NCI-H187 (cell line): ENCODE data around the gene GPR183.

Experiments
- DNase-seq, 2 experiments: peaks; one replicate each; lab custom pipeline; 2025; lab: John Stamatoyannopoulos, UW

The GPR183 gene

GRCh38 chr13:99307247-99307646, at the start of gene GPR183:
TSS of gene GPR183 (minus strand) at chr13:99307399. CDS start at chr13:99296145, 11,254 bp downstream.
- no peak for DNase-seq

GRCh38 chr13:99356262-99357091, 49.3 kb upstream of the GPR183 start:
- DNase-seq: no peak

GRCh38 chr13:99356012-99356261, 48.7 kb upstream of the GPR183 start:
- no peak for DNase-seq

GRCh38 chr13:99355267-99356011, 48.2 kb upstream of the GPR183 start:
- DNase-seq: no peak

GRCh38 chr13:99354371-99354951, 47.3 kb upstream of the GPR183 start:
- no peak for DNase-seq

- no peak for DNase-seq
Observed at GRCh38 chr13:99353836-99354235, 46.6 kb upstream of the GPR183 start.

- no peak for DNase-seq
Observed at GRCh38 chr13:99353246-99353600, 46.0 kb upstream of the GPR183 start.

GRCh38 chr13:99352351-99353245, 45.4 kb upstream of the GPR183 start:
- no peak for DNase-seq

- DNase-seq: no peak
Observed at GRCh38 chr13:99351772-99352171, 44.6 kb upstream of the GPR183 start.

- DNase-seq: no peak
Observed at GRCh38 chr13:99350191-99350590, 43.0 kb upstream of the GPR183 start.

- DNase-seq: no peak
Observed at GRCh38 chr13:99347911-99348451, 40.8 kb upstream of the GPR183 start.

- DNase-seq: no peak
Observed at GRCh38 chr13:99347335-99347878, 40.2 kb upstream of the GPR183 start.

- DNase-seq: no peak
Observed at GRCh38 chr13:99346335-99347042, 39.3 kb upstream of the GPR183 start.

GRCh38 chr13:99345345-99345744, 38.1 kb upstream of the GPR183 start:
- DNase-seq: no peak

GRCh38 chr13:99344610-99345208, 37.5 kb upstream of the GPR183 start:
- DNase-seq: no peak

GRCh38 chr13:99342723-99343315, 35.6 kb upstream of the GPR183 start:
- DNase-seq: no peak

GRCh38 chr13:99341969-99342722, 34.9 kb upstream of the GPR183 start:
- DNase-seq: no peak

GRCh38 chr13:99340638-99341037, 33.4 kb upstream of the GPR183 start:
- DNase-seq: no peak

GRCh38 chr13:99339736-99340397, 32.7 kb upstream of the GPR183 start:
- DNase-seq: no peak
